Measurements from ENCODE around the gene SH2D2A. TPM values are rescaled to one million over a fixed set of nuclear protein-coding genes. Genes with fewer than 3 reads are reported as not detected.

The SH2D2A gene
- total RNA-seq, 2 donors from 2014 or later, result 0.81 to 1.1 TPM

DNA sequence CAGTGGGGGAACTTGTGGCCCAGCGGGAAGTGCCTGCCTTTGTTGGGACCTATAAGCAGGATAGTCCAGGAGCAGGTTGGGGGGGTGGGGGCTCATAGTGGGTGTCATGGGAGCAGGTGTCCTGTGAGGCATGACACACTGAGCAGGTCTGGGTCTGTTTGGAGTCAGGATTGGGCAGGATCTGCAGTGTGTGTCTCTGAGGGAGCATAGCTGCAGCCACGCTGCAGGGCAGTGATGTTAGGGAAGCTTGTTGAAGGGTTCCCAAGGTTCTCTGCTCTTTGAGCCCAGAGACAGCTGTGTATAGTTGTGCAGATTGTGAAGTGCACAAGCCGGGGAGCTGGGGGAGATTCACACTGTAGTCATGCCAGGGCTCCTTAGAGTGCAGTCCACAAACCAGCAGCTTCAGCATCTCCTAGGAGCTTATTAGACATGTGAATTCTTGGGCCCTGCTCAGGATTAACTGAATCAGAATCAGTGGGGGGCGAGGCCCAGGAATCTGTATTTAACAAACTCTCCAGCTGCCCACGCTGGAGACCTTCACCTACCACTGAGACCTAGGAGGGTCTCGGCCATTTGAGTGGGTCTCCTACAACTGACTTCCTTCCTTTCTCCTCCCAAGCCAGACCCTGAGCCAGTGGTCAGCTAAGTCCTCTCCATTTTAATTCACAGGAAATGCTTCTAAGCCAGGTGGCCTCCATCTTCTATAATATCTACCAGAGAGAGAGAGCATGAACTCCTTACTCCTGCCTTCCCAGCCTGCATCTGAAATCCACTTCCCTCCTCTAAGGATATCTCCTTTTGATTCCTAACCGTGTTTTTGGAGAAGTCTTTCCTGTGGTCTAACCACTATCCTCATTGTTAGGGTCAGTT is 31.2 kb upstream of the SH2D2A start:
- no peak for ATAC-seq (ENCODE audit: insufficient number of reproducible peaks, low FRiP score, low read depth)

DNA sequence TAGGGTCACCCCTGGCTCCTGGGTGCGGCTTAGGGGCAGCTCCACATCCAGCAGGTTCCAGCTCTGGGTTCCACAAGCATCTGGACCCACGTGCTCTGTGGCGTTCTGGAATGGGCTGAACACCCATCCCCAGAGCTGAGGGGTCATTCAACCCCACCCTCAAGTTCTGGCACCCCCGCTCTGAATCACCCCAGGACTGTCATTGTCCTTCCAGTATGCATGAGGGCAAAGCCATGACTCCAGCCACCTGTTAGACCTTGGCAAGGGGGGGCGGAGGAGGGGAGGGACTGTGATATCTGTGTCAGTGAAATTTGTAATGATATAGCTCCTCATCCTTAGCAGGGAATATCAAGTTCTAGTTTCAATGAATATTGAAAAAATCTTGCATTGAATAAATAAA is 30.0 kb upstream of the SH2D2A start:
- TF ChIP-seq, protein P1, sequence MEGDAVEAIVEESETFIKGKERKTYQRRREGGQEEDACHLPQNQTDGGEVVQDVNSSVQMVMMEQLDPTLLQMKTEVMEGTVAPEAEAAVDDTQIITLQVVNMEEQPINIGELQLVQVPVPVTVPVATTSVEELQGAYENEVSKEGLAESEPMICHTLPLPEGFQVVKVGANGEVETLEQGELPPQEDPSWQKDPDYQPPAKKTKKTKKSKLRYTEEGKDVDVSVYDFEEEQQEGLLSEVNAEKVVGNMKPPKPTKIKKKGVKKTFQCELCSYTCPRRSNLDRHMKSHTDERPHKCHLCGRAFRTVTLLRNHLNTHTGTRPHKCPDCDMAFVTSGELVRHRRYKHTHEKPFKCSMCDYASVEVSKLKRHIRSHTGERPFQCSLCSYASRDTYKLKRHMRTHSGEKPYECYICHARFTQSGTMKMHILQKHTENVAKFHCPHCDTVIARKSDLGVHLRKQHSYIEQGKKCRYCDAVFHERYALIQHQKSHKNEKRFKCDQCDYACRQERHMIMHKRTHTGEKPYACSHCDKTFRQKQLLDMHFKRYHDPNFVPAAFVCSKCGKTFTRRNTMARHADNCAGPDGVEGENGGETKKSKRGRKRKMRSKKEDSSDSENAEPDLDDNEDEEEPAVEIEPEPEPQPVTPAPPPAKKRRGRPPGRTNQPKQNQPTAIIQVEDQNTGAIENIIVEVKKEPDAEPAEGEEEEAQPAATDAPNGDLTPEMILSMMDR (IDR thresholded peaks at IDR 0.05), result no peak
- H3K27ac ChIP-seq, result no peak overlapping the region
- no peak for DNase-seq (ENCODE audit: low spot score)
- H3K27me3 ChIP-seq (replicated peaks; ENCODE audit: insufficient read depth), result no peaks in the 10 kb centered on the region
- no peaks in the 10 kb centered on the region for H3K4me1 ChIP-seq (ENCODE audit: control insufficient read depth in 1 of 2, low read depth in 2 of 2)
- no peak for ATAC-seq (ENCODE audit: insufficient number of reproducible peaks, low FRiP score, low read depth)
- no peaks in the 10 kb centered on the region for H3K36me3 ChIP-seq
- no peaks in the 10 kb centered on the region for H3K9me3 ChIP-seq
- H3K4me3 ChIP-seq, result no peak overlapping the region

More for the DNA sequence above, 31.2 kb upstream of the SH2D2A start:
- TF ChIP-seq, protein P1 (IDR thresholded peaks at IDR 0.05), result no peak
- no peaks in the 10 kb centered on the region for H3K4me1 ChIP-seq (ENCODE audit: control insufficient read depth in 1 of 2, low read depth in 2 of 2)
- H3K4me3 ChIP-seq, result no peak overlapping the region
- H3K9me3 ChIP-seq, result no peaks in the 10 kb centered on the region
- no peak for DNase-seq (ENCODE audit: low spot score)
- no peak overlapping the region for H3K27ac ChIP-seq
- no peaks in the 10 kb centered on the region for H3K36me3 ChIP-seq
- no peaks in the 10 kb centered on the region for H3K27me3 ChIP-seq (replicated peaks; ENCODE audit: insufficient read depth)

DNA sequence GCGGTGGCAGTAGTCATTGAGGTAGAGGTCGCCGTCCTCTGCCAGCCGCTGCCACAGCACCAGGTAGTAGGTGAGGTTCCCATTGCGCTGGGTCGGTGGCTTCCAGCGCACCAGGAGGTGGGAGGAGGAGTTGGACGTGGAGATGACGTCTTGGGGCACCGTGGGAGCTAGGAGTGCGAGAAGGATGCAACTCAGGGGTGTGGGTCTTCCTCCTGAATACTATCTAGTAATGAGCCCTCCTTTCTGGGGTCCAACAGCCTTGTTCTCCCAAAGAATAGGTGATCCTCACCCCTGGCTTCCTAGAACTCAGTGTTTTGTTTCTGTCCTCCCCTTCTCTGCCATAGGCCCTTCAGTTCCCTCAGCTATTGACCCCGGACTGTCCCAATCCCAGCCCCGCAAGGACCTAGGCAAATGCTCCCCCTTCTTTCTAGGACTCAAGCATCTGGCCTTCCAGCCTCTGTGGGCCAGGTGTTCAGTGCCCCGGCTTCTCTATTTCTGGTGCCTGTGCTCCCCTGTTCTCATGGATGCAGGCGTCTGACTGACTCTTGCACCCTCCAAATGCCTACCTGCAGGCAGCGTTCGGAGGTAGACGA is 29.4 kb upstream of the SH2D2A start:
- DNase-seq (ENCODE audit: low spot score) (no peak), ATAC-seq (ENCODE audit: insufficient number of reproducible peaks, low FRiP score, low read depth) (no peak)
- no peaks in the 10 kb centered on the region for H3K4me1 ChIP-seq (ENCODE audit: control insufficient read depth in 1 of 2, low read depth in 2 of 2)
- TF ChIP-seq, protein P1 (IDR thresholded peaks at IDR 0.05), result no peak
- no peaks in the 10 kb centered on the region for H3K27me3 ChIP-seq (replicated peaks; ENCODE audit: insufficient read depth)
- H3K36me3 ChIP-seq, result no peaks in the 10 kb centered on the region
- H3K4me3 ChIP-seq, result no peak overlapping the region
- no peak overlapping the region for H3K27ac ChIP-seq
- H3K9me3 ChIP-seq, result no peaks in the 10 kb centered on the region

DNA sequence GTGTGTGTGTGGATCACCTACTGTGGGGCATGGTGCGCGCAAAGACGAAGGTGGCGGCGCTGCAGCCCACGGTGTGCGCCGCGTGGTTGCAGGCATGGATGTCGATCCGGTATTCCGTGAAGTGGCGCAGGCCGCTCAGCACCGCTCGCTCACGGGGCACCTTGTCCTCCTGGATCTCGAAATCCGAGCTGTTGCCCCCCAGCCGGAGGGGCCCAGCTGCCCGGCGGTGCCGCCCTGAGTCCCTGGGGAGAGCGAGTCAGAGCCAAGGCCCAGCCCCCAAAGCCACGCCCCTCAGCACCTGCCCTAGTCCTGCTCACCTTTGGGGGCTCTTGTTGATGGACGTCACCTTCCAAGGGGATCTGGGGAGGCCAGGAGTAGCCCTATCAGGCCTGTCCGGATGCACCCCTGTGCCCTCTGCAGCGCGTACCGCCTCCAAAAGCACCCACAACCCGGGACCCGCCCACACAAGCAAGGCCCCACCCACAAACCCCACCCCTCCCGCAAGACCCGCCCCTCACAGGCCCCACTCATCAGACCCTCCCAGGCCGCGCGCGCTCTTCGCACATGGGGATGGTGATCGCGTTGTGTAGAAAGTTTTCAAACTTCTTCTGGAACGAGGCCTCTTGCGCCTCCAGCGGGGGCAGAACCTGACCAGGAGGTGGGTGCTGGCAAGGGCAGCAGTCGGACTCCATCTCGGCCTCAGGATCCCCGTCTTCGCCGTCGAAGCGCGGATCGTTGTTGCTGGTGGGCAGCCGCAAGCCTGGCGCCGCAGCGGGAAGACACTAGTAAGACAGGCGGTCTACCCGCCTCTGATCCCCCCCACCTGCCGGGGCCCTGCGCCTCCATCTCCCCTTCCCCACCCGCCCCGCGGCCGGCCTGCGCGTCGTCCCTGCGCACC is 28.7 kb upstream of the SH2D2A start:
- H3K9me3 ChIP-seq, result no peaks in the 10 kb centered on the region
- H3K36me3 ChIP-seq, result no peaks in the 10 kb centered on the region
- H3K27me3 ChIP-seq (replicated peaks; ENCODE audit: insufficient read depth), result no peaks in the 10 kb centered on the region
- DNase-seq (ENCODE audit: low spot score) (no peak), ATAC-seq (ENCODE audit: insufficient number of reproducible peaks, low FRiP score, low read depth) (no peak)
- H3K27ac ChIP-seq, result no peak overlapping the region
- H3K4me3 ChIP-seq, result no peak overlapping the region
- H3K4me1 ChIP-seq (ENCODE audit: control insufficient read depth in 1 of 2, low read depth in 2 of 2), result no peaks in the 10 kb centered on the region
- TF ChIP-seq, protein P1 (IDR thresholded peaks at IDR 0.05), result no peak

DNA sequence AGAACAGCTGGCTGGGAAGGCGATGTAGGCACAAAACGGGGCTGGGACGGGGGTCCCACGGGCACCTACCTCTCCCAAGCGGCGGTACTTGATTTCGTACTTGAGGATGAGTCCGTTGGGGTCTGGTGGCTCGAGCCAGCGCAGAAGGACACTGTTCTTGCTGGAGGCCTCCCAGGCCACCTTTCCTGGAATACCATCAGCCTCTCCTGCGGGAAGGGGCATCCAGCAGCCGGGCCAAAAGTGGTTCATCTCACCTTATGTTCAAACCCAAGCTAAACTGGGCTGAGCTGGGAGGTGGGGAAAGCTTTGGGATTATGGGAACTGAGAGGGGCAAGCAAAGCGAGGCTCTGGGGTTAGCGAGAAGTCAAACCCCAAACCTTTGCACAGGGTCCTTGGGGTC is 28.0 kb upstream of the SH2D2A start:
- H3K4me3 ChIP-seq, result no peak overlapping the region
- TF ChIP-seq, protein P1 (IDR thresholded peaks at IDR 0.05), result no peak
- DNase-seq (ENCODE audit: low spot score), result no peak
- no peak for ATAC-seq (ENCODE audit: insufficient number of reproducible peaks, low FRiP score, low read depth)
- H3K27me3 ChIP-seq (replicated peaks; ENCODE audit: insufficient read depth), result no peaks in the 10 kb centered on the region
- H3K4me1 ChIP-seq (ENCODE audit: control insufficient read depth in 1 of 2, low read depth in 2 of 2), result no peaks in the 10 kb centered on the region
- no peaks in the 10 kb centered on the region for H3K9me3 ChIP-seq
- H3K36me3 ChIP-seq, result no peaks in the 10 kb centered on the region
- no peak overlapping the region for H3K27ac ChIP-seq

Measured in thoracic aorta (tissue), 2 donors.